H1 (cell line): ENCODE data around the gene EPHA2. TPM values are rescaled to one million over a fixed set of nuclear protein-coding genes. Genes with fewer than 3 reads are reported as not detected.

Source experiments
- BACH1 ChIP-seq: IDR thresholded peaks from 2 replicates; pipeline ENCODE4 v1.6.1; 2012; ENCODE audit warnings: low read length, improper control_type of control experiment
- CREB1 ChIP-seq: IDR thresholded peaks from 2 replicates; pipeline ENCODE4 v1.6.1; 2012; ENCODE audit warnings: inconsistent platforms
- EGR1 ChIP-seq: IDR thresholded peaks from 2 replicates; pipeline ENCODE4 v1.6.1; 2011; ENCODE audit warnings: low read depth, low read length, borderline replicate concordance
- KDM5A ChIP-seq: fragments of 200-600 bp; IDR thresholded peaks from 2 replicates; pipeline ENCODE4 v1.7.1; 2012; ENCODE audit warnings: mild to moderate bottlenecking, low read length, inconsistent platforms, mixed read lengths
- MAFK ChIP-seq: IDR thresholded peaks from 2 replicates; pipeline ENCODE4 v1.6.1; 2012; ENCODE audit warnings: low read depth, mild to moderate bottlenecking, improper control_type of control experiment, low read length
- NANOG ChIP-seq: IDR thresholded peaks from 2 replicates; pipeline ENCODE4 v1.6.1; 2011; ENCODE audit warnings: low read length, low read depth, mild to moderate bottlenecking, inconsistent platforms; ENCODE audit not compliant: insufficient read depth, poor library complexity, severe bottlenecking
- RAD21 ChIP-seq, 2 experiments: IDR thresholded peaks in 1 of 2; conservative IDR thresholded peaks in 1 of 2; 2 replicates each; pipeline ENCODE4 v1.6.1; 2011; ENCODE audit warnings: low read depth in 2 of 2, low read length in 2 of 2, improper control_type of control experiment in 1 of 2, inconsistent platforms in 1 of 2, mild to moderate bottlenecking in 1 of 2, moderate library complexity in 1 of 2
- RXRA ChIP-seq: IDR thresholded peaks from 2 replicates; pipeline ENCODE4 v1.6.1; 2011; ENCODE audit warnings: low read depth, mild to moderate bottlenecking, low read length, moderate library complexity; ENCODE audit not compliant: insufficient read depth
- TCF12 ChIP-seq: IDR thresholded peaks from 2 replicates; pipeline ENCODE4 v1.6.1; 2011; ENCODE audit warnings: low read depth, mild to moderate bottlenecking, low read length
- polyA plus RNA-seq, 7 experiments: library from polyadenylated mRNA; depleted of rRNA in 3 of 7; stranded (reverse) in 5 of 7; unstranded in 2 of 7; fragments of >200 nt in 5 of 7; fragments of 200-250 nt in 2 of 7; gene quantifications; 1 replicate in 5 of 7; 2 replicates in 1 of 7; 4 replicates in 1 of 7; pipeline versions ENCODE4 v1.2.1 to v1.2.3, GENCODE V29; 2011 to 2013; ENCODE audit warnings: missing spikeins in 2 of 7, mixed read lengths in 2 of 7
- total RNA-seq: library from RNA; stranded (reverse); fragmentation: NEBNext Ultra II Directional; extraction: Animal tissue kit (Norgen Biotek cat#: 25700); gene quantifications from 2 replicates; pipeline ENCODE4 v1.2.1, GENCODE V29; 2021
- TF ChIP-seq, protein P1 (sequence below): fragments of 300-600 bp; sonication (generic); IDR thresholded peaks from 2 replicates; pipeline ENCODE4 v1.7.1; 2012; ENCODE audit warnings: low read length, moderate library complexity, mild to moderate bottlenecking, inconsistent platforms; ENCODE audit not compliant: insufficient replicate concordance
- TF ChIP-seq, protein P2 (sequence below): IDR thresholded peaks from 2 replicates; pipeline ENCODE4 v1.6.1; 2012; ENCODE audit warnings: inconsistent platforms

EPHA2 gene
- total and polyA plus RNA-seq, 2 of the 8 experiments (the other 6 are each of a cell fraction or from before 2014, with no cell fraction given), result 26.8 to 33.6 TPM

DNA sequence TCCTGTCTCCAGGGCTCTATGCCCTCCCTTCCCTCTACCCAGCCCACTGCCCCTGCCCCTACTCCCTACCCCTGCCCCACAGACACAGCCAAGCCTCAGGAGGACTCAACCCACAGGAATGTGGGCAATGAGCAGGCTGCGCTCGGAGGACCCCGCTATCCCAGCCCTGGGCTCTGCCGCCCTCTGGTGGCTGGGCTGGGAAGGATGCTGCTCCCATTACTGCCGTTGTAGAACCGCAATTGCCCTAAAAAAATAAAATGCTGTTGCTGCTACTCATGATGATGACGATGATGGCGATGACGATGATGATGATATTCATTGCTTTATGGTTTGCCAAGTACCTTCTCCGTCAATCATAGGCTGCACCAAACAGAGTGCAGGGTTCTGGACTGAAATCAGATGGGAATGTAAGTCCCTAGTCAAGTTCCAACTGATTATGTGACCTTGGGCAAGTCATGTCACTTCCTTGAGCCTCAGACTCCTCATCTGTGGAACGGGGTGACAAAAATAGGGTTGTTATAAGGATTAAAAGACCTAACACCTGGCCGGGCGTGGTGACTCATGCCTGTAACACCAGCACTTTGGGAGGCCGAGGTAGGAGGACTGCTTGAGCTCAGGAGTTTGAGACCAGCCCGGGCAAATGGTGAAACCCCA is 32.0 kb upstream of the EPHA2 start (continued):
- TF ChIP-seq, protein P1, sequence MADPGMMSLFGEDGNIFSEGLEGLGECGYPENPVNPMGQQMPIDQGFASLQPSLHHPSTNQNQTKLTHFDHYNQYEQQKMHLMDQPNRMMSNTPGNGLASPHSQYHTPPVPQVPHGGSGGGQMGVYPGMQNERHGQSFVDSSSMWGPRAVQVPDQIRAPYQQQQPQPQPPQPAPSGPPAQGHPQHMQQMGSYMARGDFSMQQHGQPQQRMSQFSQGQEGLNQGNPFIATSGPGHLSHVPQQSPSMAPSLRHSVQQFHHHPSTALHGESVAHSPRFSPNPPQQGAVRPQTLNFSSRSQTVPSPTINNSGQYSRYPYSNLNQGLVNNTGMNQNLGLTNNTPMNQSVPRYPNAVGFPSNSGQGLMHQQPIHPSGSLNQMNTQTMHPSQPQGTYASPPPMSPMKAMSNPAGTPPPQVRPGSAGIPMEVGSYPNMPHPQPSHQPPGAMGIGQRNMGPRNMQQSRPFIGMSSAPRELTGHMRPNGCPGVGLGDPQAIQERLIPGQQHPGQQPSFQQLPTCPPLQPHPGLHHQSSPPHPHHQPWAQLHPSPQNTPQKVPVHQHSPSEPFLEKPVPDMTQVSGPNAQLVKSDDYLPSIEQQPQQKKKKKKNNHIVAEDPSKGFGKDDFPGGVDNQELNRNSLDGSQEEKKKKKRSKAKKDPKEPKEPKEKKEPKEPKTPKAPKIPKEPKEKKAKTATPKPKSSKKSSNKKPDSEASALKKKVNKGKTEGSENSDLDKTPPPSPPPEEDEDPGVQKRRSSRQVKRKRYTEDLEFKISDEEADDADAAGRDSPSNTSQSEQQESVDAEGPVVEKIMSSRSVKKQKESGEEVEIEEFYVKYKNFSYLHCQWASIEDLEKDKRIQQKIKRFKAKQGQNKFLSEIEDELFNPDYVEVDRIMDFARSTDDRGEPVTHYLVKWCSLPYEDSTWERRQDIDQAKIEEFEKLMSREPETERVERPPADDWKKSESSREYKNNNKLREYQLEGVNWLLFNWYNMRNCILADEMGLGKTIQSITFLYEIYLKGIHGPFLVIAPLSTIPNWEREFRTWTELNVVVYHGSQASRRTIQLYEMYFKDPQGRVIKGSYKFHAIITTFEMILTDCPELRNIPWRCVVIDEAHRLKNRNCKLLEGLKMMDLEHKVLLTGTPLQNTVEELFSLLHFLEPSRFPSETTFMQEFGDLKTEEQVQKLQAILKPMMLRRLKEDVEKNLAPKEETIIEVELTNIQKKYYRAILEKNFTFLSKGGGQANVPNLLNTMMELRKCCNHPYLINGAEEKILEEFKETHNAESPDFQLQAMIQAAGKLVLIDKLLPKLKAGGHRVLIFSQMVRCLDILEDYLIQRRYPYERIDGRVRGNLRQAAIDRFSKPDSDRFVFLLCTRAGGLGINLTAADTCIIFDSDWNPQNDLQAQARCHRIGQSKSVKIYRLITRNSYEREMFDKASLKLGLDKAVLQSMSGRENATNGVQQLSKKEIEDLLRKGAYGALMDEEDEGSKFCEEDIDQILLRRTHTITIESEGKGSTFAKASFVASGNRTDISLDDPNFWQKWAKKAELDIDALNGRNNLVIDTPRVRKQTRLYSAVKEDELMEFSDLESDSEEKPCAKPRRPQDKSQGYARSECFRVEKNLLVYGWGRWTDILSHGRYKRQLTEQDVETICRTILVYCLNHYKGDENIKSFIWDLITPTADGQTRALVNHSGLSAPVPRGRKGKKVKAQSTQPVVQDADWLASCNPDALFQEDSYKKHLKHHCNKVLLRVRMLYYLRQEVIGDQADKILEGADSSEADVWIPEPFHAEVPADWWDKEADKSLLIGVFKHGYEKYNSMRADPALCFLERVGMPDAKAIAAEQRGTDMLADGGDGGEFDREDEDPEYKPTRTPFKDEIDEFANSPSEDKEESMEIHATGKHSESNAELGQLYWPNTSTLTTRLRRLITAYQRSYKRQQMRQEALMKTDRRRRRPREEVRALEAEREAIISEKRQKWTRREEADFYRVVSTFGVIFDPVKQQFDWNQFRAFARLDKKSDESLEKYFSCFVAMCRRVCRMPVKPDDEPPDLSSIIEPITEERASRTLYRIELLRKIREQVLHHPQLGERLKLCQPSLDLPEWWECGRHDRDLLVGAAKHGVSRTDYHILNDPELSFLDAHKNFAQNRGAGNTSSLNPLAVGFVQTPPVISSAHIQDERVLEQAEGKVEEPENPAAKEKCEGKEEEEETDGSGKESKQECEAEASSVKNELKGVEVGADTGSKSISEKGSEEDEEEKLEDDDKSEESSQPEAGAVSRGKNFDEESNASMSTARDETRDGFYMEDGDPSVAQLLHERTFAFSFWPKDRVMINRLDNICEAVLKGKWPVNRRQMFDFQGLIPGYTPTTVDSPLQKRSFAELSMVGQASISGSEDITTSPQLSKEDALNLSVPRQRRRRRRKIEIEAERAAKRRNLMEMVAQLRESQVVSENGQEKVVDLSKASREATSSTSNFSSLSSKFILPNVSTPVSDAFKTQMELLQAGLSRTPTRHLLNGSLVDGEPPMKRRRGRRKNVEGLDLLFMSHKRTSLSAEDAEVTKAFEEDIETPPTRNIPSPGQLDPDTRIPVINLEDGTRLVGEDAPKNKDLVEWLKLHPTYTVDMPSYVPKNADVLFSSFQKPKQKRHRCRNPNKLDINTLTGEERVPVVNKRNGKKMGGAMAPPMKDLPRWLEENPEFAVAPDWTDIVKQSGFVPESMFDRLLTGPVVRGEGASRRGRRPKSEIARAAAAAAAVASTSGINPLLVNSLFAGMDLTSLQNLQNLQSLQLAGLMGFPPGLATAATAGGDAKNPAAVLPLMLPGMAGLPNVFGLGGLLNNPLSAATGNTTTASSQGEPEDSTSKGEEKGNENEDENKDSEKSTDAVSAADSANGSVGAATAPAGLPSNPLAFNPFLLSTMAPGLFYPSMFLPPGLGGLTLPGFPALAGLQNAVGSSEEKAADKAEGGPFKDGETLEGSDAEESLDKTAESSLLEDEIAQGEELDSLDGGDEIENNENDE, result no peak
- TF ChIP-seq NANOG (no peak), TCF12 (no peak), RXRA (no peak), RAD21 (IDR thresholded peaks at IDR 0.05 in 1 of 2, conservative IDR thresholded peaks at IDR 0.05 in 1 of 2; ENCODE audit: low read depth in 2 of 2, low read length in 2 of 2) (peak; percentile 100), EGR1 (no peak), KDM5A (no peak), BACH1 (no peak), MAFK (no peak), CREB1 (peak; percentile 30; the same call in 1 of the 2 replicates)
- TF ChIP-seq, protein P2, sequence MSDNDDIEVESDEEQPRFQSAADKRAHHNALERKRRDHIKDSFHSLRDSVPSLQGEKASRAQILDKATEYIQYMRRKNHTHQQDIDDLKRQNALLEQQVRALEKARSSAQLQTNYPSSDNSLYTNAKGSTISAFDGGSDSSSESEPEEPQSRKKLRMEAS, result peak; percentile 22; the same call in 1 of the 2 replicates
